ENCODE results near the gene KISS1R. TPM values are rescaled to one million over a fixed set of nuclear protein-coding genes. Genes with fewer than 3 reads are reported as not detected.
A peak's percentile ranks its signal among the peaks of the same experiment; 100 is the strongest.

The KISS1R gene
- total RNA-seq, 1 donor from 2014 or later, result not detected

DNA sequence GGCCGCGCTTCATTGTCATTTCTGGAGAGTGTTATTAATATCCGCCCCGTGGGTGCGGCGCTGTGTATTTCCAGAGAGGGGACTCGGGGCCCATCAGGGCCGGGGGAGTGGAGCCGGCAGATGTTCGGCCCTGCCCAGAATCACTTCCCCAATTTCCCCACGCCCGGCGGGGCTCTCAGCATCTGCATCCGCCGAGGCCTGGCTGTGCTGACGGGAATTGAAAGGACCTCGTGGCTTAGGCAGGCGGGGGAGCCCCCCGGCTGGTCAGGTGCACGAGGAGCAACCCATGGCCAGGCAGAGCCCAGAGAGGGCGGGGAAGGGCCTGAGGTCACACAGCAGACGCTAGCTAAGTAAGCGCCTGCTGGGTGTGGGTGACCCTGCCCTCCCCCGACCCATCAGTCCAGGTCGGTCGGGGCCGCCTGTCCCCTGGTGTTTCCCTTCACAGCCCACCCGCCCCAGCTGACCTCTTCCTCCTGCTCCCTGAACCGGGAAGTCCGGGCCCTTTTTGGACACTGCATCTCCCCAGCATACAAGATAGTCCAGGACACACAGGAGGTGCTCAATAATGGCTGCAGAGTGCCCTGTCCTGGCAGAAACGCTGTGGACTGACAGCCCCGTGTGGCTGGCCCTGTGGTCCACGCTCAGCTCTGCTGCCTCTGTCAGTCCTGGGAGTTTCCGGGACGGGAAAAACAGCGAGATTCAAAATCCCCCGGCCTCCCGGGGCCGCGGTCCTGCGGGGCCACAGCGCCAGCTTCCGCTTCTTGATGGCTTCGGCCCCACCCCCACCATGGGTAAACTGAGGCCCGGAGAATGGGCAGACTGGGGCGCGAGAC is 30.8 kb downstream of the KISS1R start:
- Histone ChIP-seq H3K36me3 (no peaks in the 10 kb centered on the region), H3K9me3 (replicated peaks) (no peaks in the 10 kb centered on the region), H3K27ac (replicated peaks) (peak overlapping the region; percentile 22), H3K4me3 (no peak overlapping the region), H3K27me3 (ENCODE audit: low read depth) (no peaks in the 10 kb centered on the region), H3K4me1 (peaks cover 5% of the 10 kb centered on the region)
- intact Hi-C loops (cut with micrococcal nuclease), result no loop called here
- DNase-seq, result peak; percentile 64
- TF ChIP-seq, protein P1, sequence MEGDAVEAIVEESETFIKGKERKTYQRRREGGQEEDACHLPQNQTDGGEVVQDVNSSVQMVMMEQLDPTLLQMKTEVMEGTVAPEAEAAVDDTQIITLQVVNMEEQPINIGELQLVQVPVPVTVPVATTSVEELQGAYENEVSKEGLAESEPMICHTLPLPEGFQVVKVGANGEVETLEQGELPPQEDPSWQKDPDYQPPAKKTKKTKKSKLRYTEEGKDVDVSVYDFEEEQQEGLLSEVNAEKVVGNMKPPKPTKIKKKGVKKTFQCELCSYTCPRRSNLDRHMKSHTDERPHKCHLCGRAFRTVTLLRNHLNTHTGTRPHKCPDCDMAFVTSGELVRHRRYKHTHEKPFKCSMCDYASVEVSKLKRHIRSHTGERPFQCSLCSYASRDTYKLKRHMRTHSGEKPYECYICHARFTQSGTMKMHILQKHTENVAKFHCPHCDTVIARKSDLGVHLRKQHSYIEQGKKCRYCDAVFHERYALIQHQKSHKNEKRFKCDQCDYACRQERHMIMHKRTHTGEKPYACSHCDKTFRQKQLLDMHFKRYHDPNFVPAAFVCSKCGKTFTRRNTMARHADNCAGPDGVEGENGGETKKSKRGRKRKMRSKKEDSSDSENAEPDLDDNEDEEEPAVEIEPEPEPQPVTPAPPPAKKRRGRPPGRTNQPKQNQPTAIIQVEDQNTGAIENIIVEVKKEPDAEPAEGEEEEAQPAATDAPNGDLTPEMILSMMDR (IDR thresholded peaks at IDR 0.05; ENCODE audit: borderline replicate concordance), result no peak

DNA sequence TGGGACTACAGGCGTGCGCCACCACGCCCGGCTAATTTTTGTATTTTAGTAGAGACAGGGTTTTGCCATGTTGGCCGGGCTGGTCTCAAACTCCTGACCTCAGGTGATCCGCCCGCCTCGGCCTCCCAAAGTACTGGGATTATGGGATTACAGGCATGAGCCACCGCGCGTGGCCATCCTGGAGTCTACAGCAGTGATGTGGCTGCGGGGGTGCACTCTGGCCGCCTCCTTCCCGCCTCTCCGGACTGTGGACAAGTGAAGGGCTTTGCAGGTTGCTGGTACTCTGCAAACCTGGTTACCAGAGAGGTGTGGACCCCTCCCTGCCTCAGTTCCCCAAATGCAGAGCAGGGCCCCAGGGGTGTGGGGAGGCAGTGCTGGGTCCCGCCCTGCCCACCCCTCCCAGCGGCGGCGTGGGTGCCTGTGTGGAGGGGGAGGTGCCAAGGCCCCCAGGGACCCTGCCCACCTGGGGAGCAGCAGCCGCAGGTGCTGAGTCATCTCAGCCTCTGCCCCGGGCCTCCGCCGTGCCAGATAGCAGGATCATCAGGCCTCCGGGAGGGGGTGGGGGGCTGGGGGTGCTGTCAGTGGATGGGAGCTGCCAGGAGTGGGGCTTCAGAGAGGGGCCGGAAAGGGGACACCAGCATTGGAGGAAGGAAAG is 31.8 kb downstream of the KISS1R start:
- TF ChIP-seq, protein P1 (IDR thresholded peaks at IDR 0.05; ENCODE audit: borderline replicate concordance), result no peak

DNA sequence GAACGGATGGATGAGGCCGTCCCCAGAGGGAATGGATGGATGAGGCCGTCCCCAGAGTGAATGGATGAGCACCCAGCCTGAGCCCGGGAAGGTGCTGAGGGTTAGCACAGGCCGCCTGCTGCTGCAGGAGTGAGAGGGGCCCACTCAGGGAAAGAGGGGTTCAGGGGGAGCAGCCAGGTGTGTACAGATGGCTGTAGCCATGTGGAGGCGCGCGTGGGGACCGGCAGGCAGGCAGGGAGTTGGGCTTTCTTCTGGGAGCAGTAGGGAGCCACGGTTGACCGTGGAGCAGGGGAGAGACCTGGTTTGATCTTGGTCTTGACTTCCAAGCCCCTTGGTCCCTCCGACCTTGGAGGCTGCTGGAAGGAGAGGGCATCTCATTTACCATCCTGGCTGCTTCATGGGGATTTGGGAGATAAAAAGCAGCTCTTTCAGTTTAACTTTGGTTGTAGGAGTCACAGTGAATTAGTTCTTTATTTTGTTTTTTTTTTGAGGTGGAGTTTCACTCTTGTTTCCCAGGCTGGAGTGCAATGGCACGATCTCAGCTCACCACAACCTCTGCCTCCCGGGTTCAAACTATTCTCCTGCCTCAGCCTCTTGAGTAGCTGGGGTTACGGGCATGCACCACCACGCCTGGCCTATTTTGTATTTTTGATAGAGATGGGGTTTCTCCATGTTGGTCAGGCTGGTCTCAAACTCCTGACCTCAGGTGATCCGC is 33.4 kb downstream of the KISS1R start:
- H3K27me3 ChIP-seq (ENCODE audit: low read depth), result no peaks in the 10 kb centered on the region
- DNase-seq, result no peak
- H3K4me1 ChIP-seq, result peaks cover 12% of the 10 kb centered on the region
- no peak overlapping the region for H3K27ac ChIP-seq (replicated peaks)
- H3K4me3 ChIP-seq, result no peak overlapping the region
- intact Hi-C loops (cut with micrococcal nuclease), result no loop called here
- H3K9me3 ChIP-seq (replicated peaks), result no peaks in the 10 kb centered on the region
- H3K36me3 ChIP-seq, result no peaks in the 10 kb centered on the region
- TF ChIP-seq, protein P1 (IDR thresholded peaks at IDR 0.05; ENCODE audit: borderline replicate concordance), result no peak

More for the DNA sequence above, 31.8 kb downstream of the KISS1R start:
- Histone ChIP-seq H3K4me1 (peaks cover 8% of the 10 kb centered on the region), H3K4me3 (no peak overlapping the region), H3K9me3 (replicated peaks) (no peaks in the 10 kb centered on the region), H3K27ac (replicated peaks) (no peak overlapping the region), H3K36me3 (no peaks in the 10 kb centered on the region), H3K27me3 (ENCODE audit: low read depth) (no peaks in the 10 kb centered on the region)
- intact Hi-C loops (cut with micrococcal nuclease), result no loop called here
- DNase-seq, result no peak

DNA sequence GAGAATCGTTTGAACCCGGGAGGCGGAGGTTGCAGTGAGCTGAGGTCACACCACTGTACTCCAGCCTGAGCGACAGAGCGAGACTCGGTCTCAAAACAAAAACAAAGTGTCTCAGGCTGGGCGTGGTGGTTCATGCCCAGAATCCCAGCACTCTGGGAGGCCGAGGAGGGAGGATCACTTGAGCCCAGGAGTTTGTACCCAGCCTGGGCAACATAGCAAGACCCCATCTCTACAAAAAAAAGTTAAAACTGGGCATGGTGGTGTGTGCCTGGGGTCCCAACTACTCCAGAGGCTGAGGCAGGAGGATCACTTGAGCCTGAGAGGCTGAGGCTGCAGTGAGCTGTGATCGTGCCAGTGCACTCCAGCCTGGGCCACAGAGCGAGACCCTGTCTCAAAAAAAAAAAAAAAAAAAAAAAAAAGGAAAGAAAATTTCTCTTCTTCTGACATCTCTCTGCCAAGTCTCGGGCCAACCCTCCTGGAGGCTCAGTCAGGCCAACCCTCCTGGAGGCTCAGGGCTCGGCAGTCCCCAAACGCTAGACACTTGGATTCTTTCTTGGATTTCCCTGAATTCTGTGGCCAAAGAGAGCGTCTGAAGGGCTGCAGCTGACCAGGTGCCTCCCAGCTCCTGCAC is 35.0 kb downstream of the KISS1R start:
- H3K4me1 ChIP-seq, result peaks cover 12% of the 10 kb centered on the region
- no peak overlapping the region for H3K27ac ChIP-seq (replicated peaks)
- intact Hi-C loops (cut with micrococcal nuclease), result no loop called here
- H3K4me3 ChIP-seq, result no peak overlapping the region
- H3K36me3 ChIP-seq, result no peaks in the 10 kb centered on the region
- no peaks in the 10 kb centered on the region for H3K9me3 ChIP-seq (replicated peaks)
- DNase-seq, result no peak
- no peaks in the 10 kb centered on the region for H3K27me3 ChIP-seq (ENCODE audit: low read depth)
- TF ChIP-seq, protein P1 (IDR thresholded peaks at IDR 0.05; ENCODE audit: borderline replicate concordance), result no peak

All from left ventricle myocardium inferior (tissue), 1 donor.